ENCODE measurements around the gene PIP5KL1.

Gene PIP5KL1

DNA sequence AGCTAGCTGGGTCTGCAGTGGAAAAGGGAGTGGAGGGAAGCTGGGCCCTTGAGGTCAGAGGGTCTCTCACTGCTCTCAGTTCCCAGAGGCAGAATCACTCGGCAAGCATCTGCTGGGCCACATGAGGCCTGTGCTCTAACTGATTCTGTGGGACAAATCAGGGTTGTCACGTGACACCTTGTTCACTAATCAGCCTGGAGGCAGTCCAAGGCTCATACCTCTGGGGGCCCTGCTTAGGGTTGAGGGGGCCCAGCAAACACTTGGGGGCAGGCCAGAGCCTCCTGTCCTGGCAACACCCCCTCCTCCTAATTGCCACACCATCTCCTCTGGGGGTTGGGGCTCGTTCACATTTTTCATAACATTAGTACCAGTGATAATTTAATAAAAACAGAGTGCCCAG is 16.2 kb upstream of the PIP5KL1 start:
- no peak for DNase-seq

GRCh38 chr9:127945942-127946341 is 15.4 kb upstream of the PIP5KL1 start:
- no peak for DNase-seq

- DNase-seq, result no peak
These were observed 14.8 kb upstream of the PIP5KL1 start for GRCh38 chr9:127945338-127945737.

DNA sequence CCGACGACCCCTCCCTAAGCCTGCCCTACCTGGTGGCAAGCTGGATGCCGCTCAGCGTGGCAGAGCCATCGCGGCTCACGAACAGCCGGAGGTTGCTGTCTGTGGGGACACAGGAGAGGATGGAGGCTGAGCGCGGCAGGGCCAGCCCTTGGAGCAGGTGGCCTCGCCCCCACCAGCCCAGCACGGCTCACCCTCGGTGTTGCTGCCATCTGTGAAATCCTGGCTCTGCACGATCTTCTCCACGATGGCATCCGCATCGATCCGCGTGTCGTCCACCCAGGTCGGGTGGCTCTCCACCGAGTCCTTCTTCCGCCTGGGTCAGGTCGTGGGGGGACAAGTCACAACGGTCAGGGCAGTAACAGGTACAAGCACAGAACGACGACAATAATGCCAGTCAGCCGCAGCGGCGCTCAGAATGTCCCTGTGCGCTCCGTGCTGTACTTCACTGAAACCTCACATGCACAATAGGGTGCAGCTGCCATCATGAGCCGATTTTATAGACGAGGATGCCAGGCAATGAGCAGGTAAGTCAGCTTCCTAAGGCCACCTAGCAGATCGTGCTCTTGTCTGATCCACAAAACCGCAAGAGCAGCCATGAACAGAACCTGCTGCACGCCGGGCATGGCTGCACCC is 14.1 kb upstream of the PIP5KL1 start:
- DNase-seq, result no peak

- DNase-seq, result peak; percentile 38
These were observed 13.2 kb upstream of the PIP5KL1 start for GRCh38 chr9:127943731-127944144.

DNA sequence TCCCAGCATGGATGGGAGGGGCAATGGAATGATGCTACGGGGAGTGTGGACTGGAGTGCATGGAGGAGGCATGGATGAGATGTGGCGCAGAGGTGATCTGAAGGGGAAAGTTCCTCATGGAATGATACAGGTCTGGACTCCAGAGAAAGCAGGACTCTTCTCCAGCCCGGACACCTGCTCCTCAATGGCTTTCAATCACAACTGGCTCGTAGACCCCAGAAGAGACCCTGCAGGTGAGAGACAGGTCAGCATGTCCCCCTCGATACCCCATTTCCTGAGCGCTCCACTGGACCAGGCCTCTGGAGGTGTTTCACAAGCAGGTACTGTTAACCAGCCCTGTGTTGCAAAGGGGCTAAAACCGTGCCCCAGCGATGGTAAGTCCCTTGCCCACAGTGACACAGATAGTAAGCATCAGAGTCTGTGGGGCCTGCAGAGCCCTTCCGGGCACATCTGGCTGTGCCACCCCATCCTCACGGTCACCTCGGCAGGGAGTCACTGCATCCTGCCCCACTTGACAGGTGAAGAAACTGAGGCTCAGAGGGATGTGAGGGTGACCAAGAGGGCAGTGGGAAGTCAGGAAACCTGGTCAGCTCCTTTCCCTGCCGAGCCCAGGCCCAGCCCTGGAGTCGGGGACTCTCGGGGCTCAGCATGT is 12.6 kb upstream of the PIP5KL1 start:
- no peak for DNase-seq

GRCh38 chr9:127942216-127943010 is 11.8 kb upstream of the PIP5KL1 start:
- DNase-seq, result peak; percentile 18

GRCh38 chr9:127941961-127942215 is 11.3 kb upstream of the PIP5KL1 start:
- DNase-seq, result no peak

DNA sequence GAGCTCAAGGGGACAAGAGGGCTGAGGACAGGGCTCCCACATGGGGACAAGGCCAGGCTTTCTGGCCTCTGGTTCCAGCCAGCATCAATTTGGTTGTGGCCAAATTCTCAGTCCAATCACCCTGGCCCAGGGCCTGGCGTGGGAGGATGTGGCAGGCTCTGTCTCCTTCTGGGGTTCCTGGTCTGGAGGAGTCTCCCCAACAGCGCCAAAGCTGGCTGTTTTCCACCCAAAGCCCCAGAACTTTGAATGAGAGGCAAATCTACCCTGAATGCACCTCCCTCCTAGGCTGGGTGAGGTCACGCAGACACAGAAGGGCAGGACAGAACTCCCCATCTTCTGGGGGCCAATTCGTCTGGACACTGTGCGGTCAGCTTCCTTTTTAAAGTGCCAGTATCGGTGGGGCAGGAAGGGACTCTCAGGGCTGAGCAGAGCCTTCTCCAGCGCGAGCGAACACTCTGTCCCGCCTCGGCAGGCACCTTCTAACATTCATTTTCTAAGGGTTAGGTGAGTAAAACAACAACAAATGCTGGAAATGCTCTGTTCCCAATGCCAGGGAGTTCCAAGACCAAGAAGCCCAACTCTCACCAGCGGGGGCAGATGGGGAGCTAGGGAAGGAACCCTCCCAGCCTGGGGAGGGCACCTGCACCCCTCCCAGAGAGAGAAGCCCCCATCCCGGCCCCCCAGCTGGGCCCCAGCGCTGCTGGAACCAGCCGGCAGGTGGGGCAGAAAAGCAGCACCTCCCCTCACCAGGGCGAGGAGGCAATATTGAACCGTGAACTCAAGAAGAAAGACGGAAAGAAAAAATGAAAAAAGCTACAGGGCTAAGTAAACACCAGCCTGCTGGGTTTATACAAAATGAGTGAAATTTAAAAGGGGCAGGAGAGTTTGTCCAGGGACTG is 10.7 kb upstream of the PIP5KL1 start:
- DNase-seq, result no peak

DNA sequence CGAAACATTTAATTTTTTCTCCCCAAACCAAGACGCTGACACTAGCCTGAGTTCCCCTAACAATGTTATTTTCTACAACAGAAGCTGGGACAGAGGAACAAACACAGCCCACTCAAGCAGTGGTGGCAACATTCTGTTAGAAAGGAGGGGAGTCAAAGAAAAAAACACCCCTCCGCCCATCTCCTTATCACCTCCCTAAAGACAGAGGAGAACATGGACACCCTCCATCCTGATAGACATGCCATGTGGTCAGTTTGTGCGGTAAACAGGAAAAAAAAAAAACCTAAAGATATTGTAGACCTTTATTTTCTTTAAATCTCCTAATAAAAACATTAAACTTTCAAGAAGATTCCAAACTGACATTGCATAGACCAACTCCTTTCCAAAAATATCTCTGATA is 10.0 kb upstream of the PIP5KL1 start:
- DNase-seq, result no peak

DNA sequence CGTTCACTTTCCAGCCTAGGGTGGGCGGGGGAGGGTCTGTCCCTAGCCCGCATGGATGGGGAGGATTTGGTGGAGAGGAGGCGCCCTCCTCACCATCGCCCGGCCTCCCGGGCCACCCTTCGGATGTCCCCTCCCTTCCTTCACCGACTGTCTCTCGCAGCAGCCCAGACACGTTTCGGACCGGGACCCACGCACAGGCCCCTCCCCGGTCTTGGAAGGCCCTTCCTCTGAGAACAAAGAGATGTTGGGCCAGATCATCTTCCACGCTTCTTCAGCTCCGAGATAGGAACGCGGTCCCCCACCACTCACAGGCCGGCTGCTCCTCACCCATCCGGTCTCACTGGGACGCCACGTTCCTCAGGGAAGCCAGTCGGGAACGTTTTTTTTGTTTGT is 7.7 kb upstream of the PIP5KL1 start:
- DNase-seq, result no peak

GRCh38 chr9:127937388-127938297 is 7.1 kb upstream of the PIP5KL1 start, which contains the start of gene DPM2:
Gene DPM2 (minus strand): TSS chr9:127937854. CDS start chr9:127937820, 34 bp downstream.
- DNase-seq, result peak; percentile 73

DNA sequence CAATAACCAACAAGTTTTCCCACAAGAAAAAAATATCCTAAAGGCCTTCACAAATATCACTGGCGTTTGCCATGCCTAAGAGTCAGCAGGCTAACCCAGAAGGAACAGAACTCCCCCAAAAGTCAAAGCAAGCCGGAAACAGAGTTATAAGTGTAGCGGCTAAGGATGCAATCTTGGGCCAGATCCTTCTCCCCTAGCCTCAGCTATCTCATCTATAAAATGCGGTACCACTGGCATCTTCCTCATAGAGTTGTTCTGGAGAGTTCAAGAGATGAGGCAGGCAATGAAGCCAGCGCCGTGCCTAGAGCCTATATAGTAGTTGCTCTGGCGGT is 6.4 kb upstream of the PIP5KL1 start:
- no peak for DNase-seq

DNA sequence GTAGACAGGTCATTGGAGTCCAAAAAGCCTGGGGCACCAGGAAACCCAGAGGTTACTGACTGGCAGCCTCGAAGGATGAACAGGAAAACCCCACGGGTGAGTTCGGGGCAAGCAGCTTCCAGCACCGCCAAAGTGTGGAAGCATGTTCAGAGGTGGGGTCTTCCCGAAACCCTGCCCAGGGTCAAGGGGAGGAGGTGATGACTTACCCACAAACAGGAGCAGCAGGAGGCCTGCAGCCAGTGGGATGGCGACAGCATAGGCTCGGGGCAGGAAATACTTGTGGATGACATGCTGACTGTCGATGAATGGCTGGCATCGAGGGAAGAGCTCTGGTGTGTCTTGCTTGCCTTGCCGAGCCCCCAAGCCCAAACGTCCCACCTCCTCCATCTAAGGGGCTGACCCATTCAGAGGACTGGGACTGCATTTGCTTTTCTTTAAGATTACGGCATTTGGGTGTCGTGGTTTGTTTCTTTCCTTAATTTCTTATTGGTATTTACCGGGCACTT is 5.8 kb upstream of the PIP5KL1 start:
- no peak for DNase-seq

DNA sequence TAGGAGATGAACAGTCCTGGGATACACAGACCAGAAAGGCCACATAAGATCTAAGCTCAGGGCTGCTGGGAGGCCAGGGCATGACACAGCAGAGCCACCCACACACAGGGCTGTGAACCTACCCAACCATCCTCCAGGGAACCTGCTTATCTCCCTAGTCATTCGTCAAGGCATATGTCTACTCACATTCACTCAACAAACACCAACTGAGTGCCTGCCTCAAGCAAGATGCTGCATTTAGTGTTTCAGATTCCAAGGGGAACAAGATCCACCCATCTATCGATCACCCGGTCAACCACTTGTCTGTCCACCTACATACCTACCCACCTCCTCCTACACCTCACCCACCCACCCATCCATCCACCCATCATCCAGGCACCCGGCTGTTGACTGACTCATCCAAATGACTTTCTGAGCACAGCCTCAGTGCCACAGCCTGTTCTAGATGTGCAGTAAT is 5.2 kb upstream of the PIP5KL1 start:
- DNase-seq, result no peak

- DNase-seq, result no peak
These were observed 4.4 kb upstream of the PIP5KL1 start for GRCh38 chr9:127934986-127935385.

DNA sequence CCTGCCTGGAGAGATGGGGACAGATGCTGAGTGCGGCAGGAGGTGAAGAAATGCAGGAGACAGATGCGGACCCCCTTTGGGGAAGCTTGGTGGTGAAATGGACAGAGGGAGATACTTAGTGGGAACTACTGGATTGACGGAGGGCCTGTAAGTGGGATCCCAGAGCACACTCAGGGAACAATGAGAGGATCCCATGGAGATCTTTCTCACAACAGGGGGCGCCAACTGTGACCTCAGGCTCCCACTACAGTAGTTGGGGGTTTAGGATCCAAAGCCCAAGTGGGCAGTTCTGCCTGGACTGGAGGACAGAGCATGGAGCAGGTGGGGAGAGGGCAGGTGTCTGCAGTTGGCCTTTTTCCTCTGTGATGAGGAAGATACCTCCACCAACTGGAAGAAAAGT is 3.7 kb upstream of the PIP5KL1 start:
- DNase-seq, result no peak

DNA sequence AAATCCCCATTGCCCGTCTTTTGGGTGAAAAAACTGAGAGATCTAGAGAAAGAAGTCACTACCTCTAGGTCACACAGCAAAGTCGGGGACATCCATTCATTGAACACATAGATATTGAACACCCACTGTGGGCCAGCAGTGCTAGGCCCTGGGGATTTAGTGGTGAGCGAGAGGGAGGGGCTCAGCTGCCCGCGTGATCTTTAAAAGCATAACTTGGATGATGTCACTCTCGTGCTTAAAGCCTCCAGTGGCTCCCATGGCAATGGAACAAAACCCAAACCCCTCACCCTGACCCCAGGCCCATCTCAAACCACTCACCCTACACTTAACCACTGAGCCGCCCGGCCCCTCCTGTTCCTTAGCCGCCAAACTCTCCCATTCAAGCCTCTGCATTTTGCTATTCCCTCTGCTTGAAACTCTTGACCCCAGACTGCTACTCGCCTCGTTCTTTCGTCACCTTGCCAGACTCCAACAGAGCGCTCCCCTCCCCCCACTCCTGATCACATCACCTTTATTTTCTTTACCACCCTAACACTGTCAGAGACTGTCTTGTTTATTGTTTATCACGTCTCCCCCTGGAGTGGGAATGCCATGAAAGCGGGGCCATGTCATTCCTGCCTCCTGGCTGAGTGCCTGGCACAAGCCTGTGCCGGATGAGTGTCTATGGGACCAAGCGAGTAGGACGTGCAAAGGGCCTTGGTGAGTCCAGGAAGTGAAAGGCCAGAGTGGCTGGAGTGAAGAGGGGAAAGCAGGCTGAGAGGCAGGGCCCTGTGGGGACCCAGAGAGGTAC is 710 bp upstream of the PIP5KL1 start:
- DNase-seq, result no peak

DNA sequence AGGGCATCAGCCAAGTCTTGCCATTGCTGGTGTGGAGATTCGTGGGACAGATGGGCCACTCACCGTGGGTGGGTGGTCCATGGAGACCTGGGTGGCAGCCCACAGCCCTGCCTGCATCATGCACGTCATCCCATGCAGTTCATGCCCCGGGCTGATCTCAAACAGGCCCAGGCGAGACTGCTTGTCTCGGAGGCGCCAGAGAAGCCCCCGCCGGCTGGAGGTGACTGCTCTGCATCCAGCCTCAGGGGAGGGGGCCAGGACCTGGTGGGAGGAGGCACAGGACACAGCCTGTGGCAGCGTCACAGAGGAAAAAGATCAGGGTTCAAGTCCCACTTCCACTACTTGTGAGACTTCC is 975 bp downstream of the PIP5KL1 start:
- no peak for DNase-seq

- no peak for DNase-seq
These were observed 1.6 kb downstream of the PIP5KL1 start for GRCh38 chr9:127928676-127929624.
